ENCODE data around the gene MARK3. TPM values are rescaled to one million over a fixed set of nuclear protein-coding genes. Genes with fewer than 3 reads are reported as not detected.

MARK3 gene
- polyA plus RNA-seq, 1 experiment = 109 TPM

DNA sequence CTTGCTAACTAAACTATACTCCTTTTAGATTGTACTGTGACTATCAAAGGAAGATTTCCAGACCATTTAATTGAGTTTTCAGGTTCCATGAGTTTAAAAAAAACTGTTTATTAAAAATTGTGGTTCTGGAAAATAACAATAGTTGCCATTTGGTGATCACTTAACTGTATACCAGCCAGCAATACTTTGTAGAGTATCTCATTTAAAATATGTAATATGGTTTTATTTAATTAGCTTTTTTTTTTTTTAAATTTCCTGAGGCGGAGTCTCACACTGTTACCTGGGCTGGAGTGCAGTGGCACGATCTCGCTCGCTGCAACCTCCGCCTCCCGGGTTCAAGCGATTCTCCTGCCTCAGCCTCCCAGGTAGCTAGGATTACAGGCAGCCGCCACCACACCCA, 7.4 kb downstream of the MARK3 start:
- ChIA-PET CTCF (interaction anchor here (0.6 to 5.1 kb wide), 9 partner anchors 8 to 72 kb away, joined by 3 to 35 read pairs (median 5); no protein-coding TSS in a partner anchor), POLR2A (interaction anchor here (0.6 to 1.4 kb wide), 2 partner anchors 59 to 78 kb away, joined by 3 read pairs; partner anchors contain the start of gene EIF5)
- no peak overlapping the region for H3K4me3 ChIP-seq (ENCODE audit: low read depth, low read length)
- TF ChIP-seq, protein P1, sequence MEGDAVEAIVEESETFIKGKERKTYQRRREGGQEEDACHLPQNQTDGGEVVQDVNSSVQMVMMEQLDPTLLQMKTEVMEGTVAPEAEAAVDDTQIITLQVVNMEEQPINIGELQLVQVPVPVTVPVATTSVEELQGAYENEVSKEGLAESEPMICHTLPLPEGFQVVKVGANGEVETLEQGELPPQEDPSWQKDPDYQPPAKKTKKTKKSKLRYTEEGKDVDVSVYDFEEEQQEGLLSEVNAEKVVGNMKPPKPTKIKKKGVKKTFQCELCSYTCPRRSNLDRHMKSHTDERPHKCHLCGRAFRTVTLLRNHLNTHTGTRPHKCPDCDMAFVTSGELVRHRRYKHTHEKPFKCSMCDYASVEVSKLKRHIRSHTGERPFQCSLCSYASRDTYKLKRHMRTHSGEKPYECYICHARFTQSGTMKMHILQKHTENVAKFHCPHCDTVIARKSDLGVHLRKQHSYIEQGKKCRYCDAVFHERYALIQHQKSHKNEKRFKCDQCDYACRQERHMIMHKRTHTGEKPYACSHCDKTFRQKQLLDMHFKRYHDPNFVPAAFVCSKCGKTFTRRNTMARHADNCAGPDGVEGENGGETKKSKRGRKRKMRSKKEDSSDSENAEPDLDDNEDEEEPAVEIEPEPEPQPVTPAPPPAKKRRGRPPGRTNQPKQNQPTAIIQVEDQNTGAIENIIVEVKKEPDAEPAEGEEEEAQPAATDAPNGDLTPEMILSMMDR (IDR thresholded peaks at IDR 0.05; ENCODE audit: low read depth, low read length) = no peak
- DNase-seq (ENCODE audit: low read depth, low spot score) = no peak
- H3K9me3 ChIP-seq (ENCODE audit: control insufficient read depth, insufficient read depth, low read length) = no peaks in the 10 kb centered on the region
- no peaks in the 10 kb centered on the region for H3K27me3 ChIP-seq (ENCODE audit: control insufficient read depth, insufficient read depth, low read length)
- no peak overlapping the region for H3K27ac ChIP-seq (ENCODE audit: low read depth, low read length)

DNA sequence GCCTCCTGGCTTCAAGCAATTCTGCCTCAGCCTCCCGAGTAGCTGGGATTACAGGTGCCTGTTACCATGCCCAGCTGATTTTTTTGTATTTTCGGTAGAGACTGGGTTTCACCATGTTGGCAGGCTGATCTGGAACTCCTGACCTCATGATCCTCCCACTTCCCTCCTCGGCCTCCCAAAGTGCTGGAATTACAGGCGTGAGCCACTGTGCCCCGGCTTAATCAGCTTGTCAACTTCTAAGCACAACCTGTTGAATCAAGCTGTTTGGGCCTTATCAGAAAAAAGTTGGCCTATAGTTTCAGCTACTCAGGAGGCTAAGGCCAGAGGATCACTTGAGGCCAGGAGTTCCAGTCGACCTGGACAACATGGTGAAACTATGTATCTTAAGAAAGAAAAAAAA, 7.9 kb downstream of the MARK3 start:
- Histone ChIP-seq H3K9me3 (ENCODE audit: control insufficient read depth, insufficient read depth, low read length) (no peaks in the 10 kb centered on the region), H3K27me3 (ENCODE audit: control insufficient read depth, insufficient read depth, low read length) (no peaks in the 10 kb centered on the region), H3K27ac (ENCODE audit: low read depth, low read length) (no peak overlapping the region), H3K4me3 (ENCODE audit: low read depth, low read length) (no peak overlapping the region)
- no peak for DNase-seq (ENCODE audit: low read depth, low spot score)
- POLR2A ChIA-PET = interaction anchor here (1.4 kb wide), 1 partner anchor 59 kb away, joined by 3 read pairs; the partner anchor contains the start of gene EIF5
- TF ChIP-seq, protein P1 (IDR thresholded peaks at IDR 0.05; ENCODE audit: low read depth, low read length) = no peak
- CTCF ChIA-PET = interaction anchor here (0.6 to 5.1 kb wide), 15 partner anchors 9 to 71 kb away, joined by 3 to 35 read pairs (median 6); no protein-coding TSS in a partner anchor

DNA sequence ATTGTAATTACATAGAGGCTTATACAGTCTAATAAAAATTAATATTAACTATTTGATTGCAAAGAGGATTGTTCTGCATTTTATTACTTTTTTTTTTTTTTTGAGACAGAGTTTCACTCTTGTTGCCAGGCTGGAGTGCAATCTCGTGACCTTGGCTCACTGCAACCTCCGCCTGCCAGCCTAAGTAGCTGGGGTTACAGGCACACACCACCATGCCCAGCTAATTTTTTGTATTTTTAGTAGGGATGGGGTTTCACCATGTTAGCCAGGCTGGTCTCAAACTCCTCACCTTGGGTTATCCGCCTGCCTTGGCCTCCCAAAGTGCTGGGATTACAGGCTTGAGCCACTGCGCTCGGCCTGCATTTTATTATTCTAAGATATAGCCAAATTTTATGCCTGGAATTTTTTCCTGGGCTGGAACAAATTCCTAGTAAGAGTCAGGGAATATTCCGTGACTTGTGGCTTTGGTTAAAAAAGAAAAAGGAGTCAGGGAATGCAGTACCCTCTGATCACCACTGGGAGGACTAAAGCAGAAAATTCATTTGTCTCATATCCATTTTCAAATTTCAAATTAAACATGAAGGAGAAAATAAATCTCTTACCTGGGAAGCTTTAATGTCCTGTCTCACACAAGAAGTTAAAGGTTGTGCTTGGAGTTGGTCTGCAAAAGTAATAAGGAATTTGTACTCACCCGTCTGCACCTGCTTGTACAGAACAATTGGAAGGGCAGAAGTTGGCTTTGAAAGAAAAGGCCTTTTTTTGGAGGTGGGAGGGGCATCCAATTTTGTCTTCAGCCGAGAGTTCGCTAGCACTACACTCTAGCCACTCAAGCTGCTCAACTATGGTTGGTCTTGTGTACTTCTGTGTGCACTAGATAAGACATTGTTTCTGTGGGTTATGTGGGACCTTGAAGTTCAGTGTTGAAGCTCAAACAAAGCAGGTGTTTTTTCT, 8.7 kb downstream of the MARK3 start:
- TF ChIP-seq, protein P1 (IDR thresholded peaks at IDR 0.05; ENCODE audit: low read depth, low read length) = peak; percentile 81
- no peaks in the 10 kb centered on the region for H3K27me3 ChIP-seq (ENCODE audit: control insufficient read depth, insufficient read depth, low read length)
- H3K27ac ChIP-seq (ENCODE audit: low read depth, low read length) = no peak overlapping the region
- no peak overlapping the region for H3K4me3 ChIP-seq (ENCODE audit: low read depth, low read length)
- CTCF ChIA-PET = interaction anchor here (0.6 to 5.1 kb wide), 27 partner anchors 9 to 92 kb away, joined by 3 to 35 read pairs (median 4); no protein-coding TSS in a partner anchor
- POLR2A ChIA-PET = interaction anchor here (0.7 kb wide), 1 partner anchor 109 kb away, joined by 4 read pairs; no protein-coding TSS in a partner anchor
- no peaks in the 10 kb centered on the region for H3K9me3 ChIP-seq (ENCODE audit: control insufficient read depth, insufficient read depth, low read length)
- DNase-seq (ENCODE audit: low read depth, low spot score) = no peak

DNA sequence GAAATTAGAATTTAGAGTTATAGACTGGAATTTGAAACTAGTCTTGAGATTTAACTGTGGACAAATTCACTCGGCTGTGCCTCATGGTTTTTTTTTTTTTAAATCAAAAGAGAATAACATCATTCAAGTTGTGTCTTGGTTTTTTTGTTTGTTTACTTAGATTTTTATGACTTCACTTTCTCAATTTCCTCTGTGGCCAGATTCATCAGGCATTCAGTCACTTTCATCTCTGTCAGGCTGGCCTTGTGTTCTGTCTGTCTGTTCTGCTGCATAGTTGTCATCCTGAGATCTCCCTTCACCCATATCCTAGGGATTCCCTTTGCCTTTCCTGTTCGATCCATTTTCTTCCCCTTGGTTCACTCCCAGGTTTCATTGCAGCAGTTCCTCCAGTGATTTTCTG, 10.0 kb downstream of the MARK3 start:
- no peaks in the 10 kb centered on the region for H3K9me3 ChIP-seq (ENCODE audit: control insufficient read depth, insufficient read depth, low read length)
- CTCF ChIA-PET = no interaction called here
- H3K4me3 ChIP-seq (ENCODE audit: low read depth, low read length) = no peak overlapping the region
- POLR2A ChIA-PET = no interaction called here
- no peaks in the 10 kb centered on the region for H3K27me3 ChIP-seq (ENCODE audit: control insufficient read depth, insufficient read depth, low read length)
- TF ChIP-seq, protein P1 (IDR thresholded peaks at IDR 0.05; ENCODE audit: low read depth, low read length) = no peak
- DNase-seq (ENCODE audit: low read depth, low spot score) = no peak
- H3K27ac ChIP-seq (ENCODE audit: low read depth, low read length) = no peak overlapping the region

DNA sequence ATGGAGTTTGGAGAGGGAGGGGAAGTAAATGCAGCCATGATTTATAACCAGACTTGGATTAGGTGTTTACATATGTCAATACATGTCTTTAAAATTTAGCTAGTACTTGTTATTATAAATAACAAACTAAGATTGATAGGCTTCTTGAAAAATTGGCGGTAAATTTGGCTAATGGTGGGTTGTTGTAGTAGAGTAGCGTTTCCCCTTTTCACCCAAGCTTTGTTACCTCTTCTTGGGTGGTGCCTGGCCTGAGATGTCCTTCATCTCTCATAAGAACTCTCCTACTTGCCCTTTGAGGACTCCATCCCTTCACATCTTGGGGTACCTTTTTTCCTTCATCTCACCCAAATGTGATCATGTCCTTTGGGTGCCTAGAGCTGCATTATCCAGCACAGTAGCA, 11.2 kb downstream of the MARK3 start:
- ChIA-PET CTCF (interaction anchor here (1.1 kb wide), 1 partner anchor 10 kb away, joined by 3 read pairs; no protein-coding TSS in a partner anchor), POLR2A (no interaction called here)
- no peaks in the 10 kb centered on the region for H3K27me3 ChIP-seq (ENCODE audit: control insufficient read depth, insufficient read depth, low read length)
- TF ChIP-seq, protein P1 (IDR thresholded peaks at IDR 0.05; ENCODE audit: low read depth, low read length) = no peak
- DNase-seq (ENCODE audit: low read depth, low spot score) = no peak
- H3K27ac ChIP-seq (ENCODE audit: low read depth, low read length) = no peak overlapping the region
- H3K4me3 ChIP-seq (ENCODE audit: low read depth, low read length) = no peak overlapping the region
- no peaks in the 10 kb centered on the region for H3K9me3 ChIP-seq (ENCODE audit: control insufficient read depth, insufficient read depth, low read length)

Measured in AG04450 (cell line).